ENCODE results near the gene FGF7.
"Not testable (repeated sequence)": the region's sequence is repeated elsewhere in the genome, so short reads cannot be mapped to it uniquely, and the experiment has no call there.

Gene FGF7

GRCh38 chr15:49438962-49439631 is 16.1 kb downstream of the FGF7 start:
- in situ Hi-C loops (cut with MboI; ENCODE audit: low sequenced_read_pairs) = no loop called here

- in situ Hi-C loops (cut with MboI; ENCODE audit: low sequenced_read_pairs) = no loop called here
These were observed 16.8 kb downstream of the FGF7 start for GRCh38 chr15:49439678-49440395.

GRCh38 chr15:49441356-49441755 is 18.3 kb downstream of the FGF7 start:
- in situ Hi-C loops (cut with MboI; ENCODE audit: low sequenced_read_pairs) = no loop called here

- in situ Hi-C loops (cut with MboI; ENCODE audit: low sequenced_read_pairs) = no loop called here
These were observed 18.8 kb downstream of the FGF7 start for GRCh38 chr15:49441816-49442215.

GRCh38 chr15:49452595-49452994 is 29.6 kb downstream of the FGF7 start:
- in situ Hi-C loops (cut with MboI; ENCODE audit: low sequenced_read_pairs) = no loop called here

- in situ Hi-C loops (cut with MboI; ENCODE audit: low sequenced_read_pairs) = no loop called here
These were observed 33.1 kb downstream of the FGF7 start for GRCh38 chr15:49456166-49456565.

GRCh38 chr15:49458145-49458544 is 35.1 kb downstream of the FGF7 start:
- in situ Hi-C loops (cut with MboI; ENCODE audit: low sequenced_read_pairs) = no loop called here

GRCh38 chr15:49460411-49460941 is 37.4 kb downstream of the FGF7 start:
- in situ Hi-C loops (cut with MboI; ENCODE audit: low sequenced_read_pairs) = no loop called here

GRCh38 chr15:49462232-49462844 is 39.3 kb downstream of the FGF7 start:
- in situ Hi-C loops (cut with MboI; ENCODE audit: low sequenced_read_pairs) = no loop called here

- in situ Hi-C loops (cut with MboI; ENCODE audit: low sequenced_read_pairs) = no loop called here
These were observed 41.5 kb downstream of the FGF7 start for GRCh38 chr15:49464522-49464921.

GRCh38 chr15:49466119-49466518 is 43.1 kb downstream of the FGF7 start:
- in situ Hi-C loops (cut with MboI; ENCODE audit: low sequenced_read_pairs) = no loop called here

GRCh38 chr15:49467746-49468480 is 44.9 kb downstream of the FGF7 start:
- in situ Hi-C loops (cut with MboI; ENCODE audit: low sequenced_read_pairs) = no loop called here

GRCh38 chr15:49468481-49468839 is 45.4 kb downstream of the FGF7 start:
- in situ Hi-C loops (cut with MboI; ENCODE audit: low sequenced_read_pairs) = no loop called here

- in situ Hi-C loops (cut with MboI; ENCODE audit: low sequenced_read_pairs) = not testable (repeated sequence)
These were observed 48.2 kb downstream of the FGF7 start for GRCh38 chr15:49471248-49471647.

- in situ Hi-C loops (cut with MboI; ENCODE audit: low sequenced_read_pairs) = no loop called here
These were observed 48.7 kb downstream of the FGF7 start for GRCh38 chr15:49471733-49472132.

- in situ Hi-C loops (cut with MboI; ENCODE audit: low sequenced_read_pairs) = no loop called here
These were observed 49.3 kb downstream of the FGF7 start for GRCh38 chr15:49472338-49472737.

- in situ Hi-C loops (cut with MboI; ENCODE audit: low sequenced_read_pairs) = no loop called here
These were observed 50.0 kb downstream of the FGF7 start for GRCh38 chr15:49473031-49473430.

- in situ Hi-C loops (cut with MboI; ENCODE audit: low sequenced_read_pairs) = not testable (repeated sequence)
These were observed 55.0 kb downstream of the FGF7 start for GRCh38 chr15:49478021-49478420.

GRCh38 chr15:49478982-49479381 is 55.9 kb downstream of the FGF7 start:
- in situ Hi-C loops (cut with MboI; ENCODE audit: low sequenced_read_pairs) = not testable (repeated sequence)

GRCh38 chr15:49485401-49485800 is 62.4 kb downstream of the FGF7 start:
- in situ Hi-C loops (cut with MboI; ENCODE audit: low sequenced_read_pairs) = not testable (repeated sequence)

GRCh38 chr15:49490966-49491365 is 67.9 kb downstream of the FGF7 start:
- in situ Hi-C loops (cut with MboI; ENCODE audit: low sequenced_read_pairs) = no loop called here

Data from hTERT RPE-1 (cell line).